Esophagus mucosa (tissue), 1 donor: Measurements from ENCODE around the gene CHRDL2. TPM values are rescaled to one million over a fixed set of nuclear protein-coding genes. Genes with fewer than 3 reads are reported as not detected.
A peak's percentile ranks its signal among the peaks of the same experiment; 100 is the strongest.

Source experiments
- ATAC-seq: fragments of 200-7000 bp; cut with Tn5 transposase; one replicate; pipeline ENCODE4 v1.9.1; 2020
- total RNA-seq: library from RNA; stranded (reverse); gene quantifications from one replicate; pipeline ENCODE4 v1.2.4, GENCODE V29; 2023
- donor health status: DM: yes; HTN: yes; CAD: no.

Gene CHRDL2
- total RNA-seq, 1 donor from 2014 or later: 2.0 TPM

DNA sequence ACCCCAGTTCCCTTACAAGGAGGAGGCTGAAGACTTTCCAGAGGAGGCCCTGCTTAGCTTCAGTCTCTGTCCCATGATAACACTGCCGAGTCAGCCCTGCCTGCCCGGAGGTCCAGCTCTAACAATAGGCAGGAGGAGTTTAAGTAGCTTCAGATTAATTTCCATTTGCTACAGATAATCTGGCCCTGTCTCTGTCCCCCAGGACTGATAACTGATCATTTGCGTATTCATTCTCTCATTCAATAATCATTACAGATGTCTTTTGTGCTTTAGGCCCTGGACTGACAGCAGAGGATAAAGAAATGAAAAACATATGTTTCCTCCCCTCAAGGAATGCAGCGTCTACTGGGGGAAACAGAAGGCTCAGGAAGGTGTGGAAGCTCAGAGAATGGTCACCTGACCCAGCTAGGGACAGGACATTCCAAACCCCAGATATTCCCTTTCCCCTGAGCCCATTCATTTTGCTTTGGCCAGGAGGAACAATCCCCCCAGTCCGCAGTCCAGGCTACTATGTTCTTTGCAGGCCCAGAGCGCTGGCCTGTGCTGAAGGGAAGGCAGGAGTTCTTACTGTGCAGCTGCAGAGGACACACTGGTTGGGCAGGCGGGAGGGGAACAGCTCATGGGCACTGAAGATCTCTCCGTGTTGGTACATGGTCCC lies 20.8 kb downstream of the CHRDL2 start:
- ATAC-seq: no peak

DNA sequence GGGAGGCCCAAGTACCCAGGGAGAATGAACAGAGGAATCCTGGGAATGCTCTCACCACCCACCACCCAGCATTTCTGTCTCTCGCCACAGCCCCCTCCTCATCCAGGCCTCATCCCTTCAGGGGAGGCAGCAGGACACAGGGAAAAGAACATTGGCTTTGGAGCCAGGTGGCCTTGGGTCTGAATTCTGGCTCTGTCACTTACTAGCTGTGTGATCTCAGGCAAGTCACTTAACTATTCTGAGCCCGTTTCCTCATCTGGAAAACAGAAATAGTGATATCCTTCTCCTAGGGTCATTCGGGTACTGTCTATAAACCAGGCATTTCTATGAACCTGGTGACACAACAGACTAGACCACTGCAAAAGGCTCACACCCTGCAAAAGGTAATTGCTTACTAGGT lies 22.1 kb downstream of the CHRDL2 start:
- no peak for ATAC-seq

DNA sequence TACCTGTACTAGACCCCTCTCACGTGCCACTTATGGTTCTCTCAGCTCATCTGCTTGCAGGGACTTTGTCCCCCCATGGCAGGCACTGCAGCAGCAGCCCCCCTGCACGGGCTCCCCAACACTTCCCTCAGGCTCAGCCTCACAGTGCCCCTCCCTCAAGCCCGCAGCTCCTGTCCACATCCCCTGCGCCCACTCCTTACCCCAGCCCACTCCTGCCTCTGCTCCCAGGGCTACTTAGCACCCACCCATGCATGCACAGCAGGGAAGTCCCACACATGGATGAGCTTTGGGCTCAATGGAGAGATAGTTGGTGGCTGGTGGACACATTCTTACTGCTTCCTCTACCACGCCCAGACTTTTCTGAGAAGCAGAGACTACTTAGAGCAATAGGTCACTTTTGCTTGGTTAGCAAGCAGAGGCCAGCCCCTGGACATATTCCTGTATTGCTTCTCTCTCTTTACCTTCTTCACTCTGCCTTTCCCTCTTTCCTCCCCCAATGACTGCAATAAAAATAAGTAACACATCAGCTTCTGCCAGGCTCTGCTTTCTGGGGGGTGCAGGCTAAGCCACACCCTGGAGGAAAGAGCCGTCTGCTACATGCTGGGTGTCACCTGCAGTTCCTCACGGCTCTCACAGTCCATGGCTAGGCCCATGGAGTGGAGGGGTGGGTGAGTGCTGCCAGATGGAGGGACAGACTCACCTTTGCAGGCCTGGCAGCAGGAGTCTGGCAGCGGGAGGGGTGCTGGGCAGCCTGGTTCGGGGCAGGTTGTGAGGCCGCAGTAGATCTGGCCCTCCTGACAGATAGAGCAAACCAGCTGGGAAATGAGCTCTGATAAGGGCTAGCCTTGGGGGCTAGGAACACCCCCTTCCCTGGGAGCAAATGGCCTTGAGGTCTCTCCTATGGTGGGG lies 23.4 kb downstream of the CHRDL2 start:
- no peak for ATAC-seq

DNA sequence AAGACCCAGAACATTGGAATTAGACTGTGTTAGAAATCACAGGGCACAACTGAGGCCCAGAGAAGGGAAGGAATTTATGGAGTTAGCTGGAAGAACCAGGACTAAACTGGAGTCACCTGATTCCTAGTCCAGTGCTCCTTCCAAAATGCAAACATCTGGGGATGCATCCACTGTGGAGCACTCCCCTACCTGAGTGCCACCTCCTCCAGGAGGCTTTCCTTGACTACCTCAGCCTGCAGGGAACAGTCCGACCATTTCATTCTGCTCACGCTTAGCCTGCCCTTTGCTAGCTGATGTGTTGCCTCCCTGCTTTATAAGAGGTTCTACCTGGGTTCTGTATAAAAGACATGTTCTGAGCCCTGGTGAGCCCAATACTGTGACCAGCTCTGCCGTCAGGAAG lies 24.0 kb downstream of the CHRDL2 start:
- no peak for ATAC-seq

GRCh38 chr11:74703211-74703610 lies 28.0 kb downstream of the CHRDL2 start:
- ATAC-seq: no peak

DNA sequence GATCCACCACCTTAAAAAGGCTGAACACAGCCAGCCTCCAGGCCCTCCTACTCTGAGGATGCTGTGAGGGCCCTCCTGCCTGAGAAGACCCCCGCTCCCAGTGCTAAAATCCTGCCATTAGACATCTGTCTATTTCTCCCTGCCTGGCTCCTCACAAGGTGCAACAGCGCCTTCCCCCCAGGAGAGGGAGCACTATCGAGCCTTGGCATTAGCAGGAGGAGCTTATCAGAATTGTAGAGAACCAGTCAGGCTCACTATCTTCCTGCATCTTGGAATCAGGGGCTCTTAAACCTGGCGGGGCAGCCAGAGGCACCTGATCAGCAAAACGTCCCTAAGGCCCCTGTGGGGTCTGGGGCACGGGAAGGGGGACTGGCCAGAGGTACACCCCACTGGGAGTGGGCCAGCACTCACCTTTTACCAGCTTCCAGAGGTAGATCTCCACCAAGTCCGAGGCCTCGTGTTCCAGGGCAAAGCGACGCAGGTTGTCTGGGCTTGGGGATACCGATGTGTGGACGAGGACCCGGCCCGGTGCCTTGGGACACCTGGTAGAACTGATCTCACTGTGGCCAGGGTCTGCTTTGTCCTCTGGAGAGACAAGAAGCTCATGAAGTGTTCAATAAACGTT lies 28.7 kb downstream of the CHRDL2 start:
- ATAC-seq: peak; percentile 70

DNA sequence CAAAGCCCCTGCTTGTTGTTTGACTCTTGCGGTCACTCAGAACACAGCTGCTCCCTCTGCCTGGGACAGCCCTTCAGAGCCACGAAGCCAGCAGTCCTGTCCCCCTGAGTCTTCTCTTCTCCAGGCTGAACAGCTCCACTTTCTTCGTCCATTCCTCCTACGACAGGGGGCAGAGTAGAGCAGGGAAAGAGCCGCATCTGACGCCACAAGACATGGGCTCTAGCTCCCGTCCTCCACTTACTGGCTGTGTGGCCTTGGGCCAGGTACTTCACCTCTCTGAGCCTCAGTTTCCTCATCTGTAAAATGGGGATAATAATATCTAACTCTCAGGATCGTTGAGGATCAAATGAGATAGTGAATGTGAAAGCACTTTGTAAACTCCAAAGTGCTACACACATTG lies 29.9 kb downstream of the CHRDL2 start:
- no peak for ATAC-seq

- ATAC-seq: no peak
Measured at GRCh38 chr11:74699615-74700396, 31.4 kb downstream of the CHRDL2 start.

DNA sequence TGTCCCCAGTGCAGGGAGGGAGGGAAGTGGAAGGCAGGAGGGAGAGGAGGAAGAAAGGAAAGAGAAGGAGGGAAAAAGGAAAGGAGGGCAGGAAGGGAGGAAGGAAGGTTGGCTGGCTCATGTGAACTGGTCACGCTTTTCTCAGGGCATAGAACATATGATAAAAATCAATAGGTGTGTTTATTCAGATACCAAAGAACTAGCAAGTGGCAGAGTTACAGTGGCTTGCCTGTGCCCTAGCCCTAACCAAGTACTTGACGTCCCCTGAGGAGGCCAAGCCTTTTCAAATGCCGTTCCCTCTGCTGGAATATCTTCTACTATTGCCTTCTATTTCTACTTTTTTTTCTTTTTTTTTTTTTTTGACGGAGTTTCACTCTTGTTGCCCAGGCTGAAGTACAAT lies 33.5 kb downstream of the CHRDL2 start:
- no peak for ATAC-seq

- ATAC-seq: peak; percentile 72
Measured at GRCh38 chr11:74696939-74697675, 34.1 kb downstream of the CHRDL2 start.

DNA sequence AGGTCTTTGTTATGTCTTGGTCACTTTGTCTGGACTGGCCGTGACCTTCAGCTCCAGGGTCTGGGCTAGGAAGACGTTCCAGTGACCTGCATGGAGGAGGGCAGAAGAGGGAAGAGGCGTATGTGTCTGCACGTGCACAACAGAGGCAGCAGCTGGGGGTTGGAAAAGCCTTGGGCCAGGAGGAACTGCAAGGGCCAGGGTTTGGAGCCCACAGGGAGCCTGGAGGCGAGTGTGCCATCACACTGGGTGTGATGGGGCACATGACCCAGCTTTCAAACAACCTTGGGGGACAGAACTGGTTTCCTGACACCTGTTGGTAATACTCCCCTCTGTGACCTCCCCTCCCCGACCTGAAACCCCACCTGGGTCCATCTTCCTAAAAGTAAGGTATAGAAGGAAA lies 34.7 kb downstream of the CHRDL2 start:
- no peak for ATAC-seq

DNA sequence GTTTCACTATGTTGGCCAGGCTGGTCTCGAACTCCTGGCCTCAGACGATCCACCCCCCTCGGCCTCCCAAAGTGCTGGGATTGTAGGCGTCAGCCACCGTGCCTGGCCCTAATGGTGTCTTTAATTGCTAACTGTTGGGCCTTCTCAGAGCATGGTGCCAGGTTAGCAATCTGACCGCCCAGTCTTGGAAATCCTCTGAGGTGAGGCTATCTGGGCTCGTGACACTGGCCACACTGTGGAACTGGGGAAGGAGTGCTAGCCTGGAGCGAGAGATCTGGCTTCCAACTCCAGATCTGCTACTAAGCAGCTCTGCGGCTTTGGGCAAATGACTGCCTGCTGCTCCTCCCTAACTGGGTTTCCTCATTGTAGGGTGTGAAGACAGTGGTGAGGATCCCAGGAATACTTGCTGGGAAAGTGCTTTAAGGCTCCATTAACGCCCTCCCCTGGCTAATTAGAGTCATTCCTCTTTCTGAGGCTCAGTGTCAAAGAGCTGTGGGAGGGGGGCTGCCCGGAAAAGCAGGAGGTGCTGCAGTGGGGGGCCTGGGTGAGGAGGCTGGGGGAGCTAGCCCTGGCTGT lies 35.4 kb downstream of the CHRDL2 start:
- ATAC-seq: no peak

- ATAC-seq: no peak
Measured at GRCh38 chr11:74694136-74694930, 36.9 kb downstream of the CHRDL2 start.

DNA sequence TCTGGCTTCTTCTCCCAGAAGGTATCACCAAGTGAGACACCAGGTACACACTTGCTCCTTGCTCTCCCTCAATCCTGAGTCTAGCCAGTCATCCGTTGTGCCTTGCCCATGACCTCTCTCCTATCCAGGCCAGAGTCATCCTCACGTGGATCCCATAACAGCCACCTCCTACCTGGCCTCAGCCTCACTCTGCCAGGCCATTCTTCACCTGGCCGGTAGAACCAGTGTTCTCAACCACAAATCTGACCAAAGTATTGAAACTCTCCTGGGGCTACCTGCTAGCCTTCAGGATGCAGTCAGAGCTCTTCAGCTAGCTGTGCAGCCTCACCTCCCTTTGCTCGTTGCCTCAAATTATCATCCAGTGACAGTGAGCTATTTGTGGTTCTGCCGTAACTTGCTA lies 37.7 kb downstream of the CHRDL2 start:
- no peak for ATAC-seq

DNA sequence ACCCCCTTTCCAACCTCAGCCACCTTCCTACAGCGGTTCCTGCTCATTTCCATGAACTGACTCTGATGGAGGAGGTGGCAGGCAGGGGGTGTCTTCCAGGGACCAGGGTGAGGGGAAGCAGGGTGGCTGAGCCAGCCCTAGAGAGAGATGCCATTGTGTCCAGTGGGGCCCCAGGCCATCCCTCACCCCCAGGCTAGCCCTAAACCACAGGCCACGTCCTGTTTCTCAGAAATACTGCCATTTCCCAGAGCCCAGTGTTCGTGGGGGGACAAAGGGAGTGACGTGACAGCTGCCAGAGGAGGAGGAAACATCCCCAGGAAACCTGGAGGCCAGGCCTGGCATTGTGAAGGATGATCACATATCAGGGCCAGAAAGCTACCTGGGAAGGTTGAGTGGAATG lies 39.5 kb downstream of the CHRDL2 start:
- no peak for ATAC-seq

DNA sequence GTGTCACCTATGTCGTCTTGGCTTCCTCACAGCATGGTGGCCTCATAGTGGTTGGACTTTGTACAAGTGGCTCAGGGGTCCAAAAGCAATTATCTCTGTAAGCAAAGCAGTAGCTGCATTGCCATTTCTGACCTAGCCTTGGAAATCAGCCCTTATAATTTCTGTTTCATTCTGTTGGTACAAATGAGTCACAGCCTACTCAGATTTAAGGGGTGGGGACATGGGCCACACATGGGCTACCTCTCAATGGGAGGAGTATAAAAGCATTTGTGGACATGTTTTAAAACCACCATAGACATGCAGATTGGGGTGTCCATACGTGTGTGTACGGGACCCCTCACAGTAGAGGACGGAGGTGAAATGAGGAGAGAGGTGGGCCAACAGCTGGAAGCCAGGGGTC lies 41.6 kb downstream of the CHRDL2 start:
- no peak for ATAC-seq

GRCh38 chr11:74687237-74688023 lies 43.8 kb downstream of the CHRDL2 start:
- ATAC-seq: no peak

- ATAC-seq: peak; percentile 44
Measured at GRCh38 chr11:74686792-74687191, 44.4 kb downstream of the CHRDL2 start.

GRCh38 chr11:74685905-74686304 lies 45.3 kb downstream of the CHRDL2 start:
- no peak for ATAC-seq

DNA sequence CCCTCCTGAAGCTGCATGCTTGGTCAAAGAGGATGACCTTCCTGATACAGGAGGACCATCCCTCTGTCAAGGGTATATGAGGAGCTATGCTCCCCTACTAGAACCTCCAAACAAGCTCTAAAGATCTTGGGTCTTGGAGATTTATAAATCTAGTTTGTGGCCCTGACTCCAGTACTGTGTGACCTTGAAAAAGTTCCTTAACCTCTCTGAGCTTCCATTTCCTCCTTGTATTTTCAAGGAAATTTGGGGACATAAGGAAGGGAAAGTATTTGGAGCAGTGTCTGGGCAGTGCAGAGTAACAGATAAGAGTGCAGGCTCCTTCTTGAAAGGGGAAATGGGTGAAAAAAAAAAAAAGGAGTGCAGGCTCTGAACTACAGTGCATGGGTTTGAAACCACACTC lies 45.9 kb downstream of the CHRDL2 start:
- no peak for ATAC-seq
